ENCODE measurements around the gene MBD3L2B.
"Not testable (repeated sequence)": the region's sequence is repeated elsewhere in the genome, so short reads cannot be mapped to it uniquely, and the experiment has no call there.

Gene MBD3L2B

DNA sequence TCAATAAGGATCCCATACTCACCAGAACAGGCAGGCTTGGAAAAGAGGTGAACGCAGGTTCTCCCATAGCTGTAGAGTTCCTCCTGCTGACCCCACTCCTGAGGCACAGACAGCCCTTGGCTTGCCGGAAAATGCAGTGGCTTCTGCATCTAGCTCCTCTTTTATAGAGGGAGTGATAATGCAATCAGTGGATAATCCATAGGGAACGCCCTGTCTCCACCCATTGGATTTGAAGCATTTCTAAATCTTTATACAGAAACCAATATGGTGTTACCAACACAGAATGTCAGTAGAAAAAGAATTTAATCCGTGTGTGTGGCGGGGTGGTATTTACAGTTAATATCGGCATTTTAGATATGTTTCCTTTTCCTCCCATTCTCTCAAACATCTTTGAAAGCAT lies at the start of gene MBD3L2B:
TSS of gene MBD3L2B (minus strand) at position 101 of the 400 bp plus-strand sequence. CDS start at position 67, 34 bp downstream.
- H3K9ac ChIP-seq (ENCODE audit: low read depth, low read length); H3K4me3 ChIP-seq (ENCODE audit: low read depth, low read length); H3K27me3 ChIP-seq (ENCODE audit: control insufficient read depth, insufficient read depth, low read length); H3K36me3 ChIP-seq (ENCODE audit: control insufficient read depth, insufficient read depth, low read length); H3K4me1 ChIP-seq (ENCODE audit: control insufficient read depth, insufficient read depth, low read length); H3K9me3 ChIP-seq (ENCODE audit: control insufficient read depth, insufficient read depth, low read length): not testable (repeated sequence)

DNA sequence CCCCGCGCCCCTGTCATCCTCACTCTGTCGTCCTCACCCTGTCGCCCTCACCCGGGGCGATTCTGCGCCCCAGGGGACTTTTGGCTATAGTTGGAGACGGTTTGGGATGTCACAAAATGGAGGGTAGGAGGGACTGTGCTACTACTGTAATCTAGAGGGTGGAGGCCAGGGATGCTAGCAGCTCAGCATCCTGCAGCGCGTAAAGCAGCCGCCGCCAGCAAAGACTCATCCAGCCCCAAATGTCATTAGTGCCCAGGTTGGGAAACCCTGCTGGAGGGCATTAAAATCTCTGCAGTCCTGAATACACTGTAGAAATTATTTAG lies 48.6 kb upstream of the MBD3L2B start:
- Histone ChIP-seq H3K4me3 (ENCODE audit: low read depth, low read length) (peak overlapping the region; percentile 89), H3K4me1 (ENCODE audit: control insufficient read depth, insufficient read depth, low read length) (no peaks in the 10 kb centered on the region), H3K27me3 (ENCODE audit: control insufficient read depth, insufficient read depth, low read length) (no peaks in the 10 kb centered on the region), H3K36me3 (ENCODE audit: control insufficient read depth, insufficient read depth, low read length) (peaks cover 15% of the 10 kb centered on the region), H3K9me3 (ENCODE audit: control insufficient read depth, insufficient read depth, low read length) (no peaks in the 10 kb centered on the region), H3K9ac (ENCODE audit: low read depth, low read length) (peak overlapping the region; percentile 85)

DNA sequence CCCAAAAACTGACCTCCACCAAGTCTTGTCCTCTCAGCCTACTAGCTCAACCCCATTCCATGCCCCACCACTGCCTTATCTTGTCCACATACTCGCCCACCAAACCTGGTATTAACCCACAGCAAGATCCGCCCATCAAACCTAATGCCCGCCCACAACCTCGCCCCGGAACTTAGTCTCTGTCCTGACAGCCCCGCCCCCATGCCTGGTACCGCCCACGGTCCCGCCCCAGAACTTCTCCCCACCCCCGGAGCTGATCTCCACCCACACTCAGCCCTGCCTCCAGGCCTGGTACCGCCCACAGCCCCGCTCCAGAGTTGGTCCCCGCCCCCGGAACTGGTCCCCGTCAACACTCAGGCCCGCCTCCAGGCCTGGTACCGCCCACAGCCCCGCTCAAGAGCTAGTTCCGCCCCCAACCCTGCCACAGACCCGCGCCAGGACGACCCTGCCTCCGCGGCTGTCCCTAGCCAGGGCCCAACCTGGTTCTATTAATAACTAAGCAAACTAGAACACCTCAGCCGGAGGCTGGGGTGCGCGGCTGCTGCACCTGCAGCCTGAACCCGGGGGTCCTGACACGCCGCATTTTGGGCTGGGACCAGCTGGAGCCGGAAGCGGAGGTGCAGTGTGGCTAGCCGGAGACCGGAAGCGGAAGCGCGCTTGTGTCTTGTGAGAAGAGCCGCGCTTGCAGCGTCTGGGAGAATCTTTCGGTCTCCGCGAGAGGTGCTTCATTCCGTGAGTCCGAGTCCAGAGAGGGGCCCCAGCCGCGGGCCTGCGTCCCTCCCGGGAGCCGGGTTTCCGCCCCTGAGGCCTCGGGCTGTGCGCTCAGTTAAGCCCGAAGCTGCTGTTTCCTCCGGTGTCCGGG lies 48.0 kb upstream of the MBD3L2B start, which contains the start of gene ZNF557:
TSS of gene ZNF557 (plus strand) at position 662 of the 862 bp plus-strand sequence. CDS start 5,372 bp downstream, outside the sequence.
- no peaks in the 10 kb centered on the region for H3K9me3 ChIP-seq (ENCODE audit: control insufficient read depth, insufficient read depth, low read length)
- H3K4me1 ChIP-seq (ENCODE audit: control insufficient read depth, insufficient read depth, low read length): no peaks in the 10 kb centered on the region
- peak within 1 kb of the TSS; percentile 85 for H3K9ac ChIP-seq (ENCODE audit: low read depth, low read length)
- peaks cover 15% of the 10 kb centered on the region for H3K36me3 ChIP-seq (ENCODE audit: control insufficient read depth, insufficient read depth, low read length)
- peak within 1 kb of the TSS; percentile 89 for H3K4me3 ChIP-seq (ENCODE audit: low read depth, low read length)
- H3K27me3 ChIP-seq (ENCODE audit: control insufficient read depth, insufficient read depth, low read length): no peaks in the 10 kb centered on the region

DNA sequence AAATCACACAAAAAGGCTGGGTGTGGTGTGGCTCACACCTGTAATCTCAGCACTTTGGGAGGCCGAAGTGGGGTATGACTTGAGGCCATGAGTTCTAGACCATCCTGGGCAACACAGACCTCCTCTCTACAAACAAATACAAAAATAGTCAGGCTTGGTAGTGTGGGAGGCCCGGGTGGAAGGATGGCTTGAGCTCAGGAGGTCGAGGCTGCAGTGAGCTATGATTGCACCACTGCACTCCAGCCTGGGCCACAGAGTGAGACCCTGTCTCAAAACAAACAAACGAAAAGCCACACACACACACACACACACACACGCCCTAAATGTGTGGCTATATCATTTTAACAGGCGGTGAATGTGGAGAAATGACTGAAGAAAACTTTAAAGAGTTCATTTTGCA lies 47.4 kb upstream of the MBD3L2B start:
- Histone ChIP-seq H3K9me3 (ENCODE audit: control insufficient read depth, insufficient read depth, low read length) (no peaks in the 10 kb centered on the region), H3K27me3 (ENCODE audit: control insufficient read depth, insufficient read depth, low read length) (no peaks in the 10 kb centered on the region), H3K4me1 (ENCODE audit: control insufficient read depth, insufficient read depth, low read length) (no peaks in the 10 kb centered on the region), H3K4me3 (ENCODE audit: low read depth, low read length) (no peak overlapping the region), H3K9ac (ENCODE audit: low read depth, low read length) (no peak overlapping the region), H3K36me3 (ENCODE audit: control insufficient read depth, insufficient read depth, low read length) (peaks cover 13% of the 10 kb centered on the region)

DNA sequence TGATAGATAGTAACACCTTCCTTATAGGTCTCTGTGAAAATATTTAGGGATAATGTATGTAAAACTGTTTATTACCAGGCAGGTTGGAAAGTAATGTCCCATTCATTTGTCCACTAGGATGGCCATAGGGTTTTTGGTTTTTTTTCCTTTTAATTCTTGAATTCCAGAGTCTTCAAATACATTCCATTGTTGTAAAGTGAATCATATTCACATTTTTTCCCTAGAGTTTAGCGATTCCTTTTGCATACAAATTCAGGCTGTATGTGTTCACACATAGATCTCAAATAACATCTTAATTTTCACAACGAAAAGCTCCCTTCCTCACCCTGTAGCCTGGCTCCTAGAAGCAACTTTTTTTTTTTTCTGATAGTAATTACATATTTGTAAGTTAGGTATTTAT lies 46.5 kb upstream of the MBD3L2B start:
- Histone ChIP-seq H3K4me3 (ENCODE audit: low read depth, low read length) (no peak overlapping the region), H3K9ac (ENCODE audit: low read depth, low read length) (no peak overlapping the region), H3K36me3 (ENCODE audit: control insufficient read depth, insufficient read depth, low read length) (peaks cover 6% of the 10 kb centered on the region), H3K27me3 (ENCODE audit: control insufficient read depth, insufficient read depth, low read length) (no peaks in the 10 kb centered on the region), H3K4me1 (ENCODE audit: control insufficient read depth, insufficient read depth, low read length) (no peaks in the 10 kb centered on the region), H3K9me3 (ENCODE audit: control insufficient read depth, insufficient read depth, low read length) (no peaks in the 10 kb centered on the region)

DNA sequence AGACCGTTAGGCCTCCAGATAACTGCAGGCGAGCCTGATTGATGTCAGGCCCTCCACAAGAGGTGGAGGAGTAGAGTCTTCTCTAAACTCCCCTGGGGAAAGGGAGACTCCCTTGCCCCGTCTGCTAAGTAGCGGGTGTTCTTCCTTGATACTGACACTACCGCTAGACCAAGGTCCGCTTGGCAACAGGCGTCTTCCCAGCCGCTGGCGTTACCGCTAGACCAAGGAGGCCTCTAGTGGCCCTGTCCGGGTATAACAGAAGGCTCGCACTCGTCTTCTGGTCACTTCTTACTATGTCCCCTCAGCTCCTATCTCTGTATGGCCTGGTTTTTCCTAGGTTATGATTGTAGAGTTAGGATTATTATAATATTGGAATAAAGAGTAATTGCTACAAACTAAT lies 45.9 kb upstream of the MBD3L2B start:
- not testable (repeated sequence) for H3K9me3 ChIP-seq (ENCODE audit: control insufficient read depth, insufficient read depth, low read length); H3K4me1 ChIP-seq (ENCODE audit: control insufficient read depth, insufficient read depth, low read length); H3K36me3 ChIP-seq (ENCODE audit: control insufficient read depth, insufficient read depth, low read length); H3K4me3 ChIP-seq (ENCODE audit: low read depth, low read length); H3K9ac ChIP-seq (ENCODE audit: low read depth, low read length); H3K27me3 ChIP-seq (ENCODE audit: control insufficient read depth, insufficient read depth, low read length)

DNA sequence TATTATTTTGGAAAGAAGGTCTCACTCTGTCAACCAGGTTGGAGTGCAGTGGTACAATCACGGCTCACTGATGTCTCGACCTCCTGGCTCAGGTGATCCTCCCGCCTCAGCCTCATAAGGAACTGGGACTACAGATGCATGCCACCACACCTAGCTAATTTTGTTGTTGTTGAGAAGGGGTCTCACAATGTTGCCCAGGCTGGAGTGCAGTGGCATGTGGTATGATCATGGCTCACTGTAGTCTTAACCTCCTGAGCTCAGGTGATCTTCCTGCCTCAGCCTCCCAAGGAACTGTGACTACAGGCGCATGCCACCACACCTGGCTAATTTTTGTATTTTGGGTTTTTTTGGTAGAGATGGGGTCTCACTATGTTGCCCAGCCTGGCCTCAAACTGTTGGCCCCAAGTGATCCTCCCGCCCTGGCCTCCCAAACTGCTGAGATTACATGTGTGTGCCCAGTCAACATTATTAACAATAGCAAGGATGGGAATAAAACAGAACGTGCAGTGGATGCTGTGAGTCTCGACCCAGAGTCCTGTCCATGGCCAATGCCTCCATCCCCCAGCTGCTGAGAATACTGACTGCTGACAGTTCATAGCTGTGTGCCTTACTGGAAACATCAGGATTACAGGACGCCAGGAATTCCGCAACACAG lies 42.7 kb upstream of the MBD3L2B start:
- Histone ChIP-seq H3K4me3 (ENCODE audit: low read depth, low read length) (no peak overlapping the region), H3K27me3 (ENCODE audit: control insufficient read depth, insufficient read depth, low read length) (no peaks in the 10 kb centered on the region), H3K9me3 (ENCODE audit: control insufficient read depth, insufficient read depth, low read length) (no peaks in the 10 kb centered on the region), H3K36me3 (ENCODE audit: control insufficient read depth, insufficient read depth, low read length) (no peaks in the 10 kb centered on the region), H3K4me1 (ENCODE audit: control insufficient read depth, insufficient read depth, low read length) (no peaks in the 10 kb centered on the region), H3K9ac (ENCODE audit: low read depth, low read length) (no peak overlapping the region)

DNA sequence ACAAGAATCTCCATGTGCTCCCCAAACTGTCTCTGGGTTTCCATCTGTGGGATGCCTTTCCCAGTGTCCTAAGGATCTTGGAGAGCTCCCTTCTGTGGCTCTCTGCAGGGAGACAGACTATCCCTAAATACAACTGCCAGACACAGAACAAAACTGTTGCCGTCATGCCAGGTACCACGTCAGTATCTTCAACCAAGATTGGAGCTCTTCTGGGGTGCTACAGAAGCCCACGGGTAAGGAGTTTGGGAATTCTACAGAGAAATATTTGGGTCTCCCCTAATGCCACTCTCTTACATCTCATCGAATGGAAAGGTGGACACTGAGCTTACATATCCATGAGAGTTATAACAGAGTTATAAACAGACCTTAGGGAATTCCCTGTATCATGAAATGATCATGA lies 42.1 kb upstream of the MBD3L2B start:
- Histone ChIP-seq H3K36me3 (ENCODE audit: control insufficient read depth, insufficient read depth, low read length) (no peaks in the 10 kb centered on the region), H3K4me3 (ENCODE audit: low read depth, low read length) (no peak overlapping the region), H3K27me3 (ENCODE audit: control insufficient read depth, insufficient read depth, low read length) (no peaks in the 10 kb centered on the region), H3K9me3 (ENCODE audit: control insufficient read depth, insufficient read depth, low read length) (no peaks in the 10 kb centered on the region), H3K9ac (ENCODE audit: low read depth, low read length) (no peak overlapping the region), H3K4me1 (ENCODE audit: control insufficient read depth, insufficient read depth, low read length) (no peaks in the 10 kb centered on the region)

DNA sequence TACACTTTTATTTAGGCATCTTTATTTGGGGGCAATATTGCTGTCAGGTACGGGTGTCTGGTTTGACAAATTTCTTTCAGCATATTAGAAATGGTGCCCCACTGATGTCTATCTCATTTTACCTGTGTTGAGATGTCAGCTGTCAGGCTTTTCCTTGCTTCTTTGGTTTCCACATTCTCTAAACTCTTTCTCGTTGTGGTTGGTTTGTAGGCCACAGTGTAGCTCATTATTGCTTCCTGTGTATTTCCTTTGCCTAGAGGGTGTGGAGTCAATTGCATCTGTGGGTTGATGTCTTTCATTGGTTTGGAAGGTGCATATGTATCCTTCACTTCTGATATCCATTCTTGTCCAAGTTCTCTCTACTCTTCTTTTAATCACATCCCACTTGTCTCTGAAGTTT lies 38.7 kb upstream of the MBD3L2B start:
- H3K4me1 ChIP-seq (ENCODE audit: control insufficient read depth, insufficient read depth, low read length); H3K27me3 ChIP-seq (ENCODE audit: control insufficient read depth, insufficient read depth, low read length); H3K4me3 ChIP-seq (ENCODE audit: low read depth, low read length); H3K36me3 ChIP-seq (ENCODE audit: control insufficient read depth, insufficient read depth, low read length); H3K9me3 ChIP-seq (ENCODE audit: control insufficient read depth, insufficient read depth, low read length); H3K9ac ChIP-seq (ENCODE audit: low read depth, low read length): not testable (repeated sequence)

DNA sequence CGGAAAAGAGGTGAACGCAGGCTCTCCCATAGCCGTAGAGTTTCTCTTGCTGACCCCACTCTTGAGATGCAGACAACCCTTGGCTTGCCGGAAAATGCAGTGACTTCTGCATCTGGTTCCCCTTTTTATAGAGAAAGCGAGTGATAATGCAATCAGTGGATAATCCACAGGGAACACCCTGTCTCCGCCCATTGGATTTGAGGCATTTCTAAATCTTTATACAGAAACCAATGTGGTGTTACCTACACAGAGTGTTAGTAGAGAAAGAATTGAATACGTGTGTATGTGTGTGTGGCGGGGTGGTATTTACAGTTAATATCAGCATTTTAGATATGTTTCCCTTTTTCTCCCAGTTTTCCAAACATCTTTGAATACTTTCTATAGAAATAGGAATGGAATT lies 37.3 kb upstream of the MBD3L2B start, which contains the start of gene MBD3L3:
TSS of gene MBD3L3 (minus strand) at position 101 of the 400 bp plus-strand sequence. CDS start at position 30, 71 bp downstream.
- H3K27me3 ChIP-seq (ENCODE audit: control insufficient read depth, insufficient read depth, low read length); H3K9ac ChIP-seq (ENCODE audit: low read depth, low read length); H3K36me3 ChIP-seq (ENCODE audit: control insufficient read depth, insufficient read depth, low read length); H3K4me3 ChIP-seq (ENCODE audit: low read depth, low read length); H3K4me1 ChIP-seq (ENCODE audit: control insufficient read depth, insufficient read depth, low read length); H3K9me3 ChIP-seq (ENCODE audit: control insufficient read depth, insufficient read depth, low read length): not testable (repeated sequence)

DNA sequence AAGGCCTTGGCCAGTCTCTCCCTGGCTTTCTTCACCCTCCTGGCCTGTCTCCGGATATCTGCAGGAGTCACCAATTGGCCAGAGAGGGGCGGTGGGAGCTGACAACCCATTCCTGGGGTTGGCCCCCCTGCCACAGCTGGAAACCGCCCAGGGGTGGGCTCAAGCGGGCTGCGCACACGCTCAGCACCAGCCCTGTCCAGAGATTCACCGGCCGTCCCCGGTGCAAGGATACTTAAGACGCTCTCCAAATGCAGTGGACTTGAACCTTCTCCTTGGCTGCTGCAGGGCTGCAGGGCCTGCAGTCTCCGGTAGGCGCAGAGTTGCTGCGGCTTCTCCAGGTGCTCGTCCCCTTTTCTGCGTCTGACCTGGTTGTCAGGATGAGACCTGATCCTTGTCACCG lies 35.1 kb upstream of the MBD3L2B start:
- H3K4me1 ChIP-seq (ENCODE audit: control insufficient read depth, insufficient read depth, low read length); H3K9me3 ChIP-seq (ENCODE audit: control insufficient read depth, insufficient read depth, low read length); H3K27me3 ChIP-seq (ENCODE audit: control insufficient read depth, insufficient read depth, low read length); H3K36me3 ChIP-seq (ENCODE audit: control insufficient read depth, insufficient read depth, low read length); H3K9ac ChIP-seq (ENCODE audit: low read depth, low read length); H3K4me3 ChIP-seq (ENCODE audit: low read depth, low read length): not testable (repeated sequence)

DNA sequence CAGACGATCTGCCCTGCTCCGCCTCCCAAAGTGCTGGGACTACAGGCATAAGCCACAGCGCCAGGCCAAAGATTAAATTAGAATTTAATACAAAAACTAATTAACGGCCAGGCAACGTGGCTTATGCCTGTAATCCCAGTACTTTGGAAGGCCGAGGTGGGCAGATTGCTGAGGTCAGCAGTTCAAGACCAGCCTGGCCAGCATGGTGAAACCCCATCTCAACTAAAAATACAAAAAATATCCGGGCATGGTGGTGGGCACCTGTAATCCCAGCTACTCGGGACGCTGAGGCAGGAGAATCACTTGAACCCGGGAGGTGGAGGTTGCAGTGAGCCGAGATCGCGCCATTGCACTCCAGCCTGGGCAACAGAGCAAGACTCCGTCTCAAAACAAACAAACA lies 34.4 kb upstream of the MBD3L2B start:
- H3K9me3 ChIP-seq (ENCODE audit: control insufficient read depth, insufficient read depth, low read length); H3K4me3 ChIP-seq (ENCODE audit: low read depth, low read length); H3K36me3 ChIP-seq (ENCODE audit: control insufficient read depth, insufficient read depth, low read length); H3K9ac ChIP-seq (ENCODE audit: low read depth, low read length); H3K27me3 ChIP-seq (ENCODE audit: control insufficient read depth, insufficient read depth, low read length); H3K4me1 ChIP-seq (ENCODE audit: control insufficient read depth, insufficient read depth, low read length): not testable (repeated sequence)

Measured in iPS-15b (cell line).